K562 (cell line): ENCODE results near the gene ZNF679. TPM values are rescaled to one million over a fixed set of nuclear protein-coding genes. Genes with fewer than 3 reads are reported as not detected.

ENCODE experiments used
- ATAC-seq: fragments of 200-7000 bp; cut with Tn5 transposase; 3 replicates; pipeline ENCODE4 v1.9.1; 2020; ENCODE audit warnings: moderate library complexity
- BruUV-seq: library from RNA; stranded (reverse); fragments of 400-500 nt; replicated peaks from 2 replicates; lab custom pipeline; 2021; lab: Mats Ljungman, UMichigan
- CTCF ChIA-PET: fragments of 300-600 bp; formaldehyde crosslinking; extraction: SDS; loops from one replicate; lab custom pipeline; 2021; ENCODE audit warnings: low intra/inter-chr PET ratio; lab: Yijun Ruan, JAX
- POLR2A ChIA-PET: fragments of 300-600, 350-650 bp; sonication (Branson Sonifier 250); formaldehyde crosslinking; extraction: SDS; loops from one replicate; lab custom pipeline; 2021; ENCODE audit warnings: antibody characterized with exemption, inconsistent platforms; lab: Yijun Ruan, JAX
- DNase-seq, 4 experiments: peaks; one replicate each; pipeline versions ENCODE4 v3.0.0 to v3.0.0-alpha.2; 2011 to 2018; ENCODE audit warnings: low spot score in 3 of 4, mixed read lengths in 3 of 4; ENCODE audit errors: extremely low read depth in 1 of 4
- FAIRE-seq: peaks from 2 replicates; lab custom pipeline; 2011; peaks lifted over from hg19 to GRCh38; lab: Jason Lieb, UNC
- H2AFZ ChIP-seq: 2 replicates; pipeline ENCODE4 v1.6.0; 2011; ENCODE audit warnings: low read depth, low read length, control low read depth, inconsistent platforms
- H3K27ac ChIP-seq: fragments of 200-600 bp; 3 replicates; pipeline ENCODE4 v1.8.0; 2011; ENCODE audit warnings: low read depth, mild to moderate bottlenecking, control low read depth, inconsistent platforms, low read length, moderate library complexity, mixed read lengths; ENCODE audit errors: extremely low read depth
- H3K27me3 ChIP-seq, 2 experiments: fragments of 300-600 bp in 1 of 2; 2 replicates in 1 of 2; 3 replicates in 1 of 2; pipeline versions ENCODE4 v1.6.0 to v1.8.0; 2011; ENCODE audit warnings: inconsistent platforms in 2 of 2, low read length in 2 of 2, mild to moderate bottlenecking in 1 of 2, mixed read lengths in 1 of 2, moderate library complexity in 1 of 2; ENCODE audit not compliant: control insufficient read depth in 2 of 2, insufficient read depth in 2 of 2
- H3K36me3 ChIP-seq: fragments of 300-600 bp; 3 replicates; pipeline ENCODE4 v1.8.0; 2011; ENCODE audit warnings: mild to moderate bottlenecking, low read length, inconsistent platforms; ENCODE audit not compliant: control insufficient read depth, insufficient read depth
- H3K4me1 ChIP-seq, 2 experiments: fragments of 200-600 bp in 1 of 2; replicated peaks in 1 of 2; 2 replicates in 1 of 2; 3 replicates in 1 of 2; pipeline versions ENCODE4 v1.5.1 to v1.8.0; 2011; ENCODE audit warnings: inconsistent platforms in 2 of 2, low read length in 2 of 2, mild to moderate bottlenecking in 1 of 2, mixed read lengths in 1 of 2, moderate library complexity in 1 of 2; ENCODE audit not compliant: control insufficient read depth in 2 of 2, insufficient read depth in 2 of 2
- H3K4me2 ChIP-seq: 2 replicates; pipeline ENCODE4 v1.6.1; 2011; ENCODE audit warnings: low read length, control low read depth, inconsistent platforms, mixed read lengths; ENCODE audit not compliant: insufficient read depth
- H3K4me3 ChIP-seq: fragments of 200-600 bp; sonication (generic), shearing (Covaris generic); 2 replicates; pipeline ENCODE4 v1.5.1; 2016; ENCODE audit warnings: control low read depth, inconsistent platforms
- H3K79me2 ChIP-seq: fragments of 200-600 bp; 3 replicates; pipeline ENCODE4 v1.8.0; 2011; ENCODE audit warnings: low read length, inconsistent platforms; ENCODE audit not compliant: control insufficient read depth, insufficient read depth
- H3K9ac ChIP-seq, 2 experiments: 2 replicates each; pipeline versions ENCODE4 v1.6.0 to v1.6.1; 2011; ENCODE audit warnings: low read depth in 2 of 2, low read length in 2 of 2, control low read depth in 1 of 2, inconsistent platforms in 1 of 2, mild to moderate bottlenecking in 1 of 2, mixed read lengths in 1 of 2; ENCODE audit not compliant: insufficient read depth in 1 of 2
- H3K9me1 ChIP-seq: one replicate; pipeline ENCODE4 v1.6.0; 2011; ENCODE audit warnings: inconsistent platforms, mild to moderate bottlenecking, low read length, moderate library complexity; ENCODE audit not compliant: control insufficient read depth, insufficient read depth
- H3K9me3 ChIP-seq: replicated peaks from 2 replicates; pipeline ENCODE4 v1.5.1; 2011; ENCODE audit warnings: low read depth, low read length, inconsistent platforms; ENCODE audit not compliant: control insufficient read depth, insufficient read depth
- H4K20me1 ChIP-seq: replicated peaks from 2 replicates; pipeline ENCODE4 v1.6.1; 2011; ENCODE audit warnings: low read length, inconsistent platforms, mixed read lengths; ENCODE audit not compliant: control insufficient read depth, insufficient read depth
- COPS2 ChIP-seq: fragments of 450-650 bp; conservative IDR thresholded peaks from 2 replicates; pipeline ENCODE4 v1.6.1; 2016; ENCODE audit warnings: mild to moderate bottlenecking, moderate library complexity
- ETS2 ChIP-seq: IDR thresholded peaks from 2 replicates; pipeline ENCODE4 v1.6.1; 2016; ENCODE audit warnings: borderline replicate concordance, missing genetic modification characterization, mild to moderate bottlenecking, moderate library complexity, missing compliant biosample characterization; ENCODE audit not compliant: poor library complexity, severe bottlenecking
- FOXP4 ChIP-seq: sonication (generic); formaldehyde crosslinking; IDR thresholded peaks from 2 replicates; pipeline ENCODE4 v1.8.0; 2022; ENCODE audit warnings: mild to moderate bottlenecking, missing genetic modification reagents, borderline replicate concordance
- ZNF146 ChIP-seq: IDR thresholded peaks from one replicate; pipeline ENCODE4 v1.6.1; 2018; ENCODE audit warnings: missing compliant biosample characterization; ENCODE audit not compliant: unreplicated experiment
- WGBS: fragments of 100-300 bp; shearing (Covaris generic); methylation state at CpG from one replicate; pipeline ENCODE4 v1.1.6; 2016; ENCODE audit warnings: low coverage, mixed read lengths; ENCODE audit not compliant: insufficient coverage; ENCODE audit errors: missing lambda C conversion rate; 5-methylcytosine and 5-hydroxymethylcytosine counted together
- in situ Hi-C: fragments of 300-500 bp; cut with MboI; formaldehyde crosslinking; loops from 4 replicates; pipeline ENCODE4 v1.15.0; 2018; ENCODE audit warnings: inconsistent platforms, mixed read lengths
- intact Hi-C: fragments of 100-400 bp; cut with micrococcal nuclease; formaldehyde crosslinking; loops from 2 replicates; pipeline ENCODE4 v1.14.2; 2022
- polyA plus RNA-seq, 8 experiments: library from polyadenylated mRNA; depleted of rRNA in 4 of 8; stranded (reverse) in 5 of 8; unstranded in 3 of 8; fragments of >200 nt; fragmentation: Nextera tagmentation in 2 of 8; fragmentation: Illumina TruSeq in 1 of 8; extraction: Ambion mirVana in 2 of 8; extraction: Trizol in 1 of 8; gene quantifications; 2 replicates each; pipeline versions ENCODE4 v1.2.1 to v1.2.3, GENCODE V29; 2011 to 2014; ENCODE audit warnings: inconsistent platforms in 1 of 8, missing spikeins in 1 of 8
- total RNA-seq, 7 experiments: library from RNA; depleted of rRNA in 6 of 7; stranded (reverse); fragments of >200 nt in 6 of 7; fragmentation: Illumina TruSeq in 2 of 7; extraction: Trizol in 2 of 7; gene quantifications; 2 replicates each; pipeline versions ENCODE4 v1.2.1 to v1.2.3, GENCODE V29; 2011 to 2021; ENCODE audit warnings: low replicate concordance in 1 of 7
- TF ChIP-seq, protein P1 (sequence below): fragments of 250-450 bp; sonication (Bioruptor Pico); IDR thresholded peaks from 2 replicates; pipeline ENCODE4 v1.5.0; 2021; ENCODE audit warnings: mild to moderate bottlenecking, moderate library complexity

ZNF679 gene
- total and polyA plus RNA-seq, 9 of the 15 experiments (the other 6 are each of a cell fraction or from before 2014, with no cell fraction given) = not detected

GRCh38 chr7:64206903-64207302 lies 21.4 kb upstream of the ZNF679 start, which contains the start of gene ZNF735:
Gene ZNF735, plus strand, starts transcription at chr7:64207203. Its CDS starts 0 bp downstream, at chr7:64207203.
- H3K9me3 ChIP-seq = no peaks in the 10 kb centered on the region
- no TSS peak for BruUV-seq
- 1% methylated on average over 13 of the region's 13 CpGs for WGBS
- no peak within 1 kb of the TSS for H3K4me3 ChIP-seq
- CTCF ChIA-PET = no interaction called here
- H3K9ac ChIP-seq = no peak within 1 kb of the TSS
- intact Hi-C loops (no loop called here), in situ Hi-C loops (no loop called here)
- no peaks in the 10 kb centered on the region for H3K27me3 ChIP-seq
- no peaks in the 10 kb centered on the region for H3K36me3 ChIP-seq
- no peaks in the 10 kb centered on the region for H3K79me2 ChIP-seq
- no peak within 1 kb of the TSS for H3K27ac ChIP-seq
- H3K9me1 ChIP-seq = no peaks in the 10 kb centered on the region
- POLR2A ChIA-PET = no interaction called here
- DNase-seq = no peak
- TF ChIP-seq ZNF146 (CRISPR knock-in tag) (no peak), FOXP4 (CRISPR knock-in tag) (no peak), COPS2 (no peak), ETS2 (tag) (no peak)
- TF ChIP-seq, protein P1, sequence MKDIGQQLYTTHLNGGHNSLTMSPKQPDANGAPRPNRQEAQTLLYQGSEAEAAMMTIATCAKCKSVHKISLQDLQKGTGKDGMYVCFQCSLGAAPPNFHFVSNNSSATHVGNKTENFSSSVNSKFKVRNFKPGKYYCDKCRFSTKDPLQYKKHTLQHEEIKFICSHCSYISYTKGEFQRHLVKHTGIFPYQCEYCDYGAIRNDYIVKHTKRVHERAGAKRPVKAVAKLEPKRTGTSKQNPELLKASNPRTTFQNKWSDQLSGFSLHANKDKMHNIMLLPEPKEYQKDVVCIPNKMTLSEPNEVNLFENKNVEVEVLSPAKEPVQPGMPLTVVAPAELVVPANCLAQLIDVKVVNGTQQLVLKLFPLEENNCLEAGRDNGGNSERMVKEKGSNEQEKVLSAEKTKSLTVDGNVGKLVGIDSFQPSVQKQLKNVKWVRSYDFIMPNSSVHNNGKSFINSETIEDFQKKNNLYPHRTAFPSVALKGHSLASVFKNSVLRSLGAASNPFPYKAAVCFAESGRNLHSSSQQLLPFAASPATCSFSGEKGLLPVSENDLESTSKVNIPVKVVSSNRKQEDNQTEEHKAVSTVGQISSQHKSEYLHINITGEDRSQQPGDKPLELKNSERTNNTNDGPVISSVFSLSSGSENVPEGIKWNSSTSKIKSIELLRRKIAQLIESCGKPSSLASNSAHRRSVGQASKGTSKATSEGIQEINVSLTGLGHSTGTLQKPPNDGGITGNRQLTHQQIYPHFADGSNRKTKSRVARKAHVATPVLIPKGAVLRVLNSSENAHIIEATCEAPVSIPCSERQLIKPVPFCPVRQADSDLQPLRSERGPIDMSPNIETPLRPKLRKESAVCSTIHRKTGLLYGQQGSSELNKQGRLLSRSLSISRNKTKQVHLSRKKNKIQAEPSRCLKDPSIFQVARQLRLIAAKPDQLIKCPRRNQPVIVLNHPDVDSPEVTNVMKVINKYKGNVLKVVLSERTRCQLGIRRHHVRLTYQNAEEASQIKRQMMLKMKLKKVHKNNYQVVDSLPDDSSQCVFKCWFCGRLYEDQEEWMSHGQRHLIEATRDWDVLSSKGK (CRISPR knock-in tag) = no peak
- TF ChIP-seq, all 486 proteins: peak for 0
- Histone ChIP-seq H2AFZ (no peak within 1 kb of the TSS), H4K20me1 (no peaks in the 10 kb centered on the region), H3K4me1 (no peaks in the 10 kb centered on the region), H3K4me2 (no peak within 1 kb of the TSS)
- FAIRE-seq = no peak
- ATAC-seq = no peak
